ENCODE data around the gene ADCY4. TPM values are rescaled to one million over a fixed set of nuclear protein-coding genes. Genes with fewer than 3 reads are reported as not detected.

Gene ADCY4
- total RNA-seq, 1 donor from 2014 or later, result 74.6 TPM

- peaks cover 12% of the 10 kb centered on the region for H3K4me1 Mint-ChIP-seq (ENCODE audit: unreplicated experiment)
- H3K4me3 Mint-ChIP-seq (ENCODE audit: unreplicated experiment), result peak overlapping the region; percentile 91
- peak overlapping the region; percentile 87 for H3K27ac Mint-ChIP-seq (ENCODE audit: unreplicated experiment)
- peaks cover 15% of the 10 kb centered on the region for H3K36me3 Mint-ChIP-seq (ENCODE audit: low read depth, unreplicated experiment)
- no peak for DNase-seq (ENCODE audit: low spot score)
- H3K27me3 Mint-ChIP-seq (ENCODE audit: unreplicated experiment), result peaks cover 10% of the 10 kb centered on the region
- H3K9me3 Mint-ChIP-seq (ENCODE audit: unreplicated experiment), result no peaks in the 10 kb centered on the region
- no peak for TF ChIP-seq CTCF (IDR thresholded peaks at IDR 0.05; ENCODE audit: unreplicated experiment)
Measured at GRCh38 chr14:24271834-24272263, 63.0 kb downstream of the ADCY4 start.

GRCh38 chr14:24271134-24271833 lies 63.6 kb downstream of the ADCY4 start, which contains the start of gene RABGGTA:
Gene RABGGTA (minus strand): TSS chr14:24271597. CDS start chr14:24271115, 482 bp downstream.
- peak within 1 kb of the TSS; percentile 91 for H3K4me3 Mint-ChIP-seq (ENCODE audit: unreplicated experiment)
- no peaks in the 10 kb centered on the region for H3K9me3 Mint-ChIP-seq (ENCODE audit: unreplicated experiment)
- peak; percentile 87 for DNase-seq (ENCODE audit: low spot score)
- peak within 1 kb of the TSS; percentile 87 for H3K27ac Mint-ChIP-seq (ENCODE audit: unreplicated experiment)
- peaks cover 18% of the 10 kb centered on the region for H3K36me3 Mint-ChIP-seq (ENCODE audit: low read depth, unreplicated experiment)
- peaks cover 10% of the 10 kb centered on the region for H3K27me3 Mint-ChIP-seq (ENCODE audit: unreplicated experiment)
- TF ChIP-seq CTCF (IDR thresholded peaks at IDR 0.05; ENCODE audit: unreplicated experiment), result peak; percentile 50
- H3K4me1 Mint-ChIP-seq (ENCODE audit: unreplicated experiment), result peaks cover 12% of the 10 kb centered on the region

GRCh38 chr14:24270537-24271133 lies 64.2 kb downstream of the ADCY4 start:
- peaks cover 12% of the 10 kb centered on the region for H3K4me1 Mint-ChIP-seq (ENCODE audit: unreplicated experiment)
- peak overlapping the region; percentile 89 for H3K4me3 Mint-ChIP-seq (ENCODE audit: unreplicated experiment)
- H3K36me3 Mint-ChIP-seq (ENCODE audit: low read depth, unreplicated experiment), result peaks cover 18% of the 10 kb centered on the region
- peak overlapping the region; percentile 67 for H3K27ac Mint-ChIP-seq (ENCODE audit: unreplicated experiment)
- H3K9me3 Mint-ChIP-seq (ENCODE audit: unreplicated experiment), result no peaks in the 10 kb centered on the region
- TF ChIP-seq CTCF (IDR thresholded peaks at IDR 0.05; ENCODE audit: unreplicated experiment), result no peak
- no peak for DNase-seq (ENCODE audit: low spot score)
- H3K27me3 Mint-ChIP-seq (ENCODE audit: unreplicated experiment), result peaks cover 10% of the 10 kb centered on the region

- TF ChIP-seq CTCF (IDR thresholded peaks at IDR 0.05; ENCODE audit: unreplicated experiment), result no peak
- Mint-ChIP-seq H3K9me3 (ENCODE audit: unreplicated experiment) (no peaks in the 10 kb centered on the region), H3K4me1 (ENCODE audit: unreplicated experiment) (peaks cover 12% of the 10 kb centered on the region), H3K4me3 (ENCODE audit: unreplicated experiment) (peak overlapping the region; percentile 89), H3K27me3 (ENCODE audit: unreplicated experiment) (peaks cover 9% of the 10 kb centered on the region), H3K27ac (ENCODE audit: unreplicated experiment) (peak overlapping the region; percentile 30), H3K36me3 (ENCODE audit: low read depth, unreplicated experiment) (peaks cover 15% of the 10 kb centered on the region)
- DNase-seq (ENCODE audit: low spot score), result no peak
Measured at GRCh38 chr14:24269910-24270536, 64.8 kb downstream of the ADCY4 start.

All from endothelial cell (in vitro differentiated cells).